Measurements from ENCODE around the gene DCDC2B. TPM values are rescaled to one million over a fixed set of nuclear protein-coding genes. Genes with fewer than 3 reads are reported as not detected.

DCDC2B gene
- total RNA-seq, 4 donors from 2014 or later = not detected

DNA sequence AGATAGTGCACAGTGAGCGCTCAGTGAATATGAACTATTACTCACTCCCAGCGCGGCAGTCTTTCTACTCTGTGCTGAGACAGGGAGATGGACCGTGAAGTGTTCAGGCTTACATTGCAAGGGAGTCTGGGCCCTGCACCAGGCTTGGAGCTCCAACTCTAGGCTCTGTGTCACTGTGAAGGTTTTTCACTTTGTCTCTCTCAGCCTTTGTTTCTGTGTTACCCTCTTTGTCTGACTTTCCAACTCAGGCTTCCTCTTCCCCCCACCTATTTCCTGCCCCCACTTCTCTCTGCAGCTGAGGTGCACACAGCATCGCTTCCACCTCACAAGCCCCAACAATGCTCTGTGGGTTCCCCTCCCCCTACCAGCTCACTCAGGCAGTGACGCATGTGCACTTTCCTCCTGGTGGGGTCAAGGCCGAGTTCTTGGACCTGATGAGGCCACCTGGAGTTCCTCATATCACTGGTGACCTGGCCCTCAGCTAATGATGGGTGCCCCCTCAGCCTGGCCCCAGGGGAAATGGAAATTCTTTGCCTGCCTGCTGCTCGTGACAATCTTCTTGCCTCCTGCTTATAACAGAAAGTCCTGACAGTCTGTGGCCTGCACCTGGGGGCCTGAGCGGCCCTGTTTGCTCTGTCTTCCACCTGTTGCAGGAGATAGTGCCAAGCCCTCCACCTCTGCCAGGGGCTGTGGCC lies 41.1 kb downstream of the DCDC2B start:
- no peaks in the 10 kb centered on the region for H3K36me3 ChIP-seq
- in situ Hi-C loops (cut with MboI; ENCODE audit: low pct_ligation_motif_present in 1 of 4, low pct_unique_long_range_greater_than_20kb in 1 of 4, low sequenced_read_pairs in 3 of 4) (no loop called here), intact Hi-C loops (cut with DNase I; ENCODE audit: low total_unique reads) (no loop called here)
- H3K4me1 ChIP-seq = peaks cover 0 to 25% (median 11%) of the 10 kb centered on the region in 4 donors
- 54 to 68% methylated on average over 3 to 9 of the region's 9 CpGs for WGBS, 2 donors (ENCODE audit: low coverage in 1 of 2)
- peak in 2 of 3 donors; percentile 51 to 58 for TF ChIP-seq POLR2AphosphoS5 (IDR thresholded peaks at IDR 0.05)
- no peak for TF ChIP-seq EP300 (IDR thresholded peaks at IDR 0.05; ENCODE audit: low read depth)
- TF ChIP-seq POLR2A (IDR thresholded peaks at IDR 0.05) = peak; percentile 40
- H3K27me3 ChIP-seq = no peaks in the 10 kb centered on the region
- H3K4me3 ChIP-seq = no peak overlapping the region
- peak; percentile 79 for DNase-seq
- peak overlapping the region; percentile 67 to 79 (median 76) for H3K27ac ChIP-seq
- H3K9me3 ChIP-seq = no peaks in the 10 kb centered on the region

DNA sequence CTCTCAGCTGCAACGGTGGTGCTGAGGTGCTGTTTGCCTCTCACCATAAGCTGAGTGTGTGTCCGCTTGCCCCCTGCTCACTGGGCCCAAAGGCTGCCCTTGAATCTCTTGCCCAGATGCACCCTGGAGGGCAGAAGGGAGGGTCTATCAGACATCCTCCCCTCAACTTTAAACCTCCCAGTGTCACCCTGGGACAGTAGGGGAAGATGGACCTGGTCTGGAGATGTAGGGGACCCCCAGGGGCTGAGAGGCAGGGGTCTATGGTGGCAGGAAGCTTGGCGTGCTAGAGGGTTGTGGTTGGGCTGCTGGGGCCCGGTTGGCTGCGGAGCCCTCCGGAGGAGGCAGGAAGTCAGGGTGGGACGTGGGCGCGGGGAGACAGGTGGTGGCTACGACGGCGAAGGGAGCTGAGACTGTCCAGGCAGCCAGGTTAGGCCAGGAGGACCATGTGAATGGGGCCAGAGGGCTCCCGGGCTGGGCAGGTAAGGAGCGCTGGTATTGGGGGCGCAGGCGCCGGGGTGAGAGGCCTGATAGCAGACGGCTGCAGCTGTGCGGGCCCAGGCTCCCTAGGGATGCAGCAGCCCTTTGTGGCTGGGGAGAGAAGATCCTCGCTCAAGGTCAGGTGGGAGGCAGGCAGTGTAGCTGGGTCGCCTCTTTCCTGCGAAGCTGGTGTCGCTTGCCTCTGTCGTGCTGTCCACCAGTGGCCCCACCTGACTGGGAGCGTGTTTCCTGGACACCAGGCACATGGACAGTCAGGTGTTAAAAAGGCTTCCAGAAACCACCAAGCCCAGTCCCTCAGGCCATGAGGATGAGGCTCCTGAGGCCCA lies 42.2 kb downstream of the DCDC2B start, which contains the start of gene LCK:
Gene LCK (plus strand): TSS at position 373 of the 824 bp plus-strand sequence. CDS start 23,065 bp downstream, outside the sequence.
- no peak for TF ChIP-seq POLR2AphosphoS5 (IDR thresholded peaks at IDR 0.05)
- peak; percentile 61 for TF ChIP-seq POLR2A (IDR thresholded peaks at IDR 0.05)
- Histone ChIP-seq H3K27ac (peak within 1 kb of the TSS; percentile 67 to 79 (median 76)), H3K27me3 (no peaks in the 10 kb centered on the region), H3K9me3 (no peaks in the 10 kb centered on the region), H3K4me1 (peaks cover 0 to 25% (median 11%) of the 10 kb centered on the region in 4 donors), H3K4me3 (peak within 1 kb of the TSS in 2 of 4 donors; percentile 13 to 30), H3K36me3 (no peaks in the 10 kb centered on the region)
- 73% methylated on average over 25 of the region's 25 CpGs; no CpG with 5 or more reads in 1 of the 2 donors for WGBS, 2 donors (ENCODE audit: low coverage in 1 of 2)
- in situ Hi-C loops (cut with MboI; ENCODE audit: low pct_ligation_motif_present in 1 of 4, low pct_unique_long_range_greater_than_20kb in 1 of 4, low sequenced_read_pairs in 3 of 4) (no loop called here), intact Hi-C loops (cut with DNase I; ENCODE audit: low total_unique reads) (no loop called here)
- DNase-seq = peak; percentile 42

DNA sequence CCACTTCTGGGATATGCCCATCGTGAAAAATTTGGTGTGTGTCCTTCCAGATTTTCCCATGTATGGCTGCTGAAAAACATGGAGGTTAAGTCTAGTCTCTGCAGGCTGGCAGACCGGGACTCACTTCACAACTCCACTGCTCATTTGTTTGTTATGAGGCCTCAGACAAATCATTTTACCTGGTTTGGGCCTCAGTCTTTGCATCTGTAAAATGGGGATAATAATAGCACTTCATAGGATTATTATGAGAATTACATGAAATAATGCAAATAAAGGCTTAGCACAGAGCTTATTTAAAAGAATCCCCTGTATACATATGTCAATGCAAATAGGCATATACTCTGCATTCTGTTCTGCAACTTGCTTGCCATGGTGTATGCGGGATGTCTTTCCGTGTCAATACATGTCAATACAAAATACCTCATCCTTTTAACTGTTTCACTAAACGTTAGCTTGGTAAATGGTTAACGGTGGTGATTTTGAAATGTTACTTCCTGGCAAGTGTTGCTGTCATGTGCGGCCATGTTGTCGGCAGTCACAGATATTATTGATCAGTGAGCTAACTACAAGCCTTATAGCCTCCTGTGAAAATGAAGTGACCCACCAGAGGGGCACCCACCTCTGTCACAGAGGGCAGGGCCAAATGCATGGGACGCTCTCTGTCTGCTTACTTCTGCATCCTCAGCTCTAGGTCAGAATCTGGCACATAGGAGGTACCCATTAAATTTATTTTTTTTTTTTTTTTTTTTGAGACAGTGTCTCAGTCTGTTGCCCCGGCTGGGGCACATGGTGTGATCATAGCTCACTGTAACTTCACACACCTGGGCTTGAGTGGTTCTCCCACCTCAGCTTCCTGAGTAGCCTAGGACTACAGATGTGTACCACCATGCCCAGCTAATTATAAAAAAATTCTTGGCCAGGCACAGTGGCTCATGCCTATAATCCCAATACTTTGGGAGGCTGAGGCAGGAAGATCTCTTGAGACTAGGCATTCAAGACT lies 46.5 kb downstream of the DCDC2B start:
- Histone ChIP-seq H3K27me3 (no peaks in the 10 kb centered on the region), H3K4me1 (peaks cover 0 to 3% (median 0%) of the 10 kb centered on the region in 4 donors), H3K27ac (peak overlapping the region in 2 of 4 donors; percentile 33 to 78), H3K4me3 (no peak overlapping the region), H3K36me3 (no peaks in the 10 kb centered on the region), H3K9me3 (no peaks in the 10 kb centered on the region)
- intact Hi-C loops (cut with DNase I; ENCODE audit: low total_unique reads) = no loop called here
- DNase-seq = no peak
- 64 to 76% methylated on average over 9 to 10 of the region's 10 CpGs for WGBS, 2 donors (ENCODE audit: low coverage in 1 of 2)
- TF ChIP-seq POLR2AphosphoS5 (IDR thresholded peaks at IDR 0.05) = no peak
- no peak for TF ChIP-seq POLR2A (IDR thresholded peaks at IDR 0.05)
- no peak for TF ChIP-seq EP300 (IDR thresholded peaks at IDR 0.05; ENCODE audit: low read depth)
- TF ChIP-seq, protein P1, sequence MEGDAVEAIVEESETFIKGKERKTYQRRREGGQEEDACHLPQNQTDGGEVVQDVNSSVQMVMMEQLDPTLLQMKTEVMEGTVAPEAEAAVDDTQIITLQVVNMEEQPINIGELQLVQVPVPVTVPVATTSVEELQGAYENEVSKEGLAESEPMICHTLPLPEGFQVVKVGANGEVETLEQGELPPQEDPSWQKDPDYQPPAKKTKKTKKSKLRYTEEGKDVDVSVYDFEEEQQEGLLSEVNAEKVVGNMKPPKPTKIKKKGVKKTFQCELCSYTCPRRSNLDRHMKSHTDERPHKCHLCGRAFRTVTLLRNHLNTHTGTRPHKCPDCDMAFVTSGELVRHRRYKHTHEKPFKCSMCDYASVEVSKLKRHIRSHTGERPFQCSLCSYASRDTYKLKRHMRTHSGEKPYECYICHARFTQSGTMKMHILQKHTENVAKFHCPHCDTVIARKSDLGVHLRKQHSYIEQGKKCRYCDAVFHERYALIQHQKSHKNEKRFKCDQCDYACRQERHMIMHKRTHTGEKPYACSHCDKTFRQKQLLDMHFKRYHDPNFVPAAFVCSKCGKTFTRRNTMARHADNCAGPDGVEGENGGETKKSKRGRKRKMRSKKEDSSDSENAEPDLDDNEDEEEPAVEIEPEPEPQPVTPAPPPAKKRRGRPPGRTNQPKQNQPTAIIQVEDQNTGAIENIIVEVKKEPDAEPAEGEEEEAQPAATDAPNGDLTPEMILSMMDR (IDR thresholded peaks at IDR 0.05) = no peak
- in situ Hi-C loops (cut with MboI; ENCODE audit: low pct_ligation_motif_present in 1 of 4, low pct_unique_long_range_greater_than_20kb in 1 of 4, low sequenced_read_pairs in 3 of 4) = no loop called here

DNA sequence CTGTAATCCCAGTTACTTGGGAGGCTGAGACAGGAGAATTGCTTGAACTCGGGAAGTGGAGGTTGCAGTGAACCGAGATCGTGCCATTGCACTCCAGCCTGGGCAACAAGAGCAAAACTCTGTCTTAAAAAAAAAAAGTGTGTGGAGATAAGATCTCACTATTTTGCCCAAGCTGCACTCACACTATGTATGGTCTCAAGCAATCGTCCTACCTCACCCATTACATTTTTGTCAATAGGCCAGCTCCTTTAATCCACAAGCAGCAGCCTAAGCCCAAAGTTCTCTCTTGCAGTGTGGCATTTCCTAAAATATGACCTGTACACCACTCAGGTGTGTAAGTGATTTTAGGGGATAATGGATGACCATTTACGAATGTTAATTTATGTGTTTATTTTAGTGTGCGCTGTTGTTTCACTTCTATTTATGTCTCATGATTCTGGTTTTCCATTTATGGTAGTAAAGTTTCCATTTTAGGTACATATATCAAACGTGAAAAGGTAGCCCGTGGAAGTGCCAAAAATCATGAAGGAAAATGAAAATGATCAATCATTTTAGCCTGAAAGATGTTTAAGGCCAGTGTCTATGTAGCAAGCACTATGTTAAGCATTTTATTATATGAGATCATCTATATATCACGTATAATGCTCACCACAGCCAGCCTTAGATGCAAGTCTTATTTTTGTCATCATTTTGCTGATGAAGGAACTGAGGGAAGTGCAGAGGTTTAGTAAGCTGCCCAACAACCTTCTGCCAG lies 47.8 kb downstream of the DCDC2B start:
- Histone ChIP-seq H3K27me3 (no peaks in the 10 kb centered on the region), H3K36me3 (no peaks in the 10 kb centered on the region), H3K9me3 (no peaks in the 10 kb centered on the region), H3K4me1 (peaks cover 0 to 3% (median 0%) of the 10 kb centered on the region in 4 donors), H3K27ac (no peak overlapping the region), H3K4me3 (peak overlapping the region in 1 of 4 donors; percentile 3)
- TF ChIP-seq POLR2AphosphoS5 (IDR thresholded peaks at IDR 0.05) (no peak), EP300 (IDR thresholded peaks at IDR 0.05; ENCODE audit: low read depth) (no peak), POLR2A (IDR thresholded peaks at IDR 0.05) (no peak)
- TF ChIP-seq, protein P1 (IDR thresholded peaks at IDR 0.05) = no peak
- intact Hi-C loops (cut with DNase I; ENCODE audit: low total_unique reads) (no loop called here), in situ Hi-C loops (cut with MboI; ENCODE audit: low pct_ligation_motif_present in 1 of 4, low pct_unique_long_range_greater_than_20kb in 1 of 4, low sequenced_read_pairs in 3 of 4) (no loop called here)
- no peak for DNase-seq
- whole genome bisulfite sequencing, 2 donors (ENCODE audit: low coverage in 1 of 2) = 61 to 63% methylated on average over 6 to 9 of the region's 9 CpGs
